Cerebellar nuclear complex (tissue), 1 donor: ENCODE results near the gene PDCD7.
"Not testable (repeated sequence)": the region's sequence is repeated elsewhere in the genome, so short reads cannot be mapped to it uniquely, and the experiment has no call there.

Experiments
- DNase-seq, 2 experiments: peaks; one replicate each; lab custom pipeline; 2025; lab: John Stamatoyannopoulos, UW

Gene PDCD7

GRCh38 chr15:65074946-65075345 is 58.7 kb downstream of the PDCD7 start:
- not testable (repeated sequence) for DNase-seq

DNA sequence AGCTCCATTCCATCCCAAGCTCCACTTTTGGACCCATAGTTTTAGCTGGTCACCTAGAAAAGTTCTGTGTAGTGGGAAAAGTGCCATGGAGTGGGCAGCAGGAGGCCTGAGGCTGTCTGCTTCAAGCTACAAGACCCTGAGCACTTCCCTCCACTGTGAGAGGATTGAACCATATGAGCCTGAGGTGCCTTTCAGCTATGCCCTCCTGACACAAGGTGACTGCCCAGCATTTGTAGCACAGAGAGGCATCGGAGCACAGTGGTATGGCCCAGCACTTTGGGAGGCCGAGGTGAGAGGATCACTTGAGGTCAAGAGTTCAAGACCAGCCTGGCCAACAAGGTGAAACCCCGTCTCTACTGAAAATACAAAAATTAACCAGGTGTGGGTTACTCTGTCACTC is 61.0 kb downstream of the PDCD7 start:
- no peak for DNase-seq

DNA sequence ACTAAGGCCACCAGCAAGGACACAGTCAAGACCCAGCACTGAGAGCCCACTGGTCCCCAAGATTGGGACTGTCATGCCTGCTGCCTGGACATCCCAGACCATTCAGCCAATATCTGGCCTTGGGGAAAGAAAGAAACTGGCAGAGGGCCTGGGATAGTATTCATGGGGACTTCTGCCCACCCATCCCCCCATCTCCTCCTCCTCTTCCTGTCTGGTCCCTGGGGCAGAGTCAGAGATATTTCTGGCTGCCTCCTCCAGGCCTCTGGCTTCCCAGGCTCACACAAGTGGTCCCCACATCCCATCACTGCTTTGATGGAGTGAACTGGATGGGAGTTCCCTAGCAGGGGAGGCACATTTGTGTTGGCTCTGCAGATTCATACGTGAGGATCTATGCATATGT is 61.6 kb downstream of the PDCD7 start:
- no peak for DNase-seq

GRCh38 chr15:65071381-65071811 is 62.2 kb downstream of the PDCD7 start:
- no peak for DNase-seq

DNA sequence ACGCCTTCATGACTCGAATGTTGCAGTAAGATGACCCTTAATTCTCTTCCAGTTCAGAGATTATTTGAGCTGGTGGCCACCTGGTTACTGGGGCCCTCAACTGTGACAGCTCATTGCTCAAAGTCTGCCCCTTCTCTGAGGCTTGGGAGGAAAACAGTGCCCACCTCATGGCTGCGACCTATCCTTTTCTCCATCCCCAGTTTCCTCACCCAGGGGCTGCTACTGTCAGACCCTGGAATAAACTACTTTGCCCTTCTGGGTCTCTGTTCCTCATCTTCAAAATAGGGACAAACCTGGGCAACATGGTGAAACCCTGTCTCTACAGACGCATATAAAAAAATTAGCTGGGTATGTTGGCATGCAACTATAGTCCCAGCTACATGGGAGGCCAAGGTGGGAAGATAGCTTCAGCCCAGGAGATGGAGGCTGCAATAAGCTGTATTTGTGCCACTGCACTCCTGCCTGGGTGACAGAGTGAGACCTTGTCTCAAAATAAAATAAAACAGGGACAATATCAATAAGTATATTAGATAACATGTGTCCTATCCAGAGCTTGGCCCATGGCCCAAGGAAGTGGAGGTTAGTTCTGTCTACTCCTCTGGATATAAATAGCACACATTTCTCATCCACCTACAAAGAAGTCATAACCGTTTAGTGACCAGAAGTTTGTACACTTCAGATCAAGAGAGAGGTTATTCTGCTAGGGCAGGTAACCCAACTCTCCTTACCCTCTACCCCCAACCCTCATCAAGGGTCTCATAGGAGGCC is 63.6 kb downstream of the PDCD7 start:
- no peak for DNase-seq

DNA sequence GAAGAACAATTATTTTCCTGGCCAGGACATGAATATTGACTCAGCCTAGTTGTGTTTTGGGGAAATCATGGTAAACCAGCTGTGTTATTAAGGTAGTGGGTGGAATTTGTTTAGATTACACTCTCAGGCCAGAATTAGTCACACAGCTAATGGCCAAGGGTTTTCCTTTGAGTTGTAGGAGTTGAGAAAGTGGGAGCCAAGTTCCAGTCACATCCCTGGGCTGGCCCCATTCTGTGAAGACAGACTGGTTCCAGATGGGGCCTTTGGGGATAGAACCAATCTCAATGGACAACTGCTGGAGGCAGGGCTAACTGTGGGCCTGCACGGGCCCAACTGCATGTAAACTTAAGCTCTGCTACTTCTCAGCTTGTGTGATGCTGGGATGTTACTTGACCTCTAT is 64.4 kb downstream of the PDCD7 start:
- no peak for DNase-seq

GRCh38 chr15:65068403-65068788 is 65.2 kb downstream of the PDCD7 start:
- no peak for DNase-seq

GRCh38 chr15:65067645-65068402 is 65.8 kb downstream of the PDCD7 start, which contains the start of gene RASL12:
TSS of gene RASL12 (minus strand) at chr15:65067991. CDS start at chr15:65067835, 156 bp downstream.
- DNase-seq = no peak
